Prostate gland (tissue), 2 donors: ENCODE measurements around the gene RNF103. TPM values are rescaled to one million over a fixed set of nuclear protein-coding genes. Genes with fewer than 3 reads are reported as not detected.

Source experiments
- DNase-seq: peaks from one replicate; pipeline ENCODE4 v3.0.0-alpha.2; 2019; ENCODE audit warnings: low spot score
- H3K27ac ChIP-seq, 2 donors: fragments of 200-600 bp; sonication (generic); 2 replicates each; pipeline ENCODE4 v1.5.1; 2017 to 2019
- H3K27me3 ChIP-seq: fragments of 200-600 bp; sonication (generic); replicated peaks from 2 replicates; pipeline ENCODE4 v1.5.1; 2019; ENCODE audit not compliant: insufficient read depth
- H3K36me3 ChIP-seq, 2 donors: fragments of 200-600 bp; sonication (generic); 1 replicate in 1 of 2; 2 replicates in 1 of 2; pipeline versions ENCODE4 v1.5.1 to v1.8.1; 2017 to 2019
- H3K4me1 ChIP-seq: fragments of 200-600 bp; sonication (generic); replicated peaks from 2 replicates; pipeline ENCODE4 v1.5.1; 2019
- H3K4me3 ChIP-seq, 2 donors: fragments of 200-600 bp; sonication (generic); 2 replicates each; pipeline ENCODE4 v1.5.1; 2017 to 2019
- H3K9me3 ChIP-seq: fragments of 200-600 bp; sonication (generic); 2 replicates; pipeline ENCODE4 v1.5.1; 2017
- POLR2A ChIP-seq: fragments of 450-650 bp; IDR thresholded peaks from one replicate; pipeline ENCODE4 v1.6.1; 2016; ENCODE audit warnings: antibody characterized with exemption, mild to moderate bottlenecking
- POLR2AphosphoS5 ChIP-seq: sonication (generic); formaldehyde crosslinking; IDR thresholded peaks from one replicate; pipeline ENCODE4 v1.6.1; 2017; ENCODE audit warnings: antibody characterized with exemption
- WGBS: methylation state at CpG from one replicate; pipeline ENCODE4 v1.1.5; 2018; 5-methylcytosine and 5-hydroxymethylcytosine counted together
- intact Hi-C: fragments of 100-400 bp; cut with DNase I; formaldehyde crosslinking; loops from one replicate; pipeline ENCODE4 v1.14.2; 2022
- total RNA-seq, 2 donors: library from RNA; depleted of rRNA; stranded (reverse); fragments of >200 nt; gene quantifications; one replicate each; pipeline ENCODE4 v1.1.0, GENCODE V29; 2016
- TF ChIP-seq, protein P1 (sequence below), 4 experiments: fragments of 200-600 bp in 2 of 4; fragments of 450-650 bp in 2 of 4; sonication (generic) in 2 of 4; IDR thresholded peaks; 1 replicate in 3 of 4; 2 replicates in 1 of 4; pipeline ENCODE4 v1.5.1; 2016 to 2019; ENCODE audit warnings: antibody characterized with exemption in 4 of 4, mild to moderate bottlenecking in 2 of 4, moderate library complexity in 2 of 4

The RNF103 gene
- total RNA-seq, 2 donors from 2014 or later = 40.8 to 41.9 TPM

DNA sequence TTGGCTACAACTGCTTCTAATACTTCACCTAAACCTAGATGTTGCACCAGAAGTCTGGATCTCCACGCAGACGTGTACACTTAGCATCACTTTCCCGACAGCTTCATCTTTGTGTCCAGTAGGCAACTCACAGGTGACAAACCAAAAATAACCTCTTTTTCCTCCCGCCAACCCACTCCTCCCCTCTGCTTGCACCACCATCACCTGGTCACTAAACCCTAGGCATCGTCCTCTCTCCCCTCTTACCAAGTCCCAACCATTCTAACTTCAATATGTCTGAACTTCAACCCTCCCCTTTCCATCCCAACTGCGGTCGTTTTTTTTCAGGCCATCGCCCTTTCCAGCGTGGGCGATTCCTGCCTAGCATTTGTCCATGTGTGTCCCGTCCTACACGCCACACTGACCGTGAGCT, 60.0 kb downstream of the RNF103 start:
- H3K4me1 ChIP-seq = no peaks in the 10 kb centered on the region
- no peak for DNase-seq
- 84% methylated on average over 13 of the region's 13 CpGs for WGBS
- H3K36me3 ChIP-seq = no peaks in the 10 kb centered on the region
- no peaks in the 10 kb centered on the region for H3K9me3 ChIP-seq
- no peaks in the 10 kb centered on the region for H3K27me3 ChIP-seq
- TF ChIP-seq, protein P1, sequence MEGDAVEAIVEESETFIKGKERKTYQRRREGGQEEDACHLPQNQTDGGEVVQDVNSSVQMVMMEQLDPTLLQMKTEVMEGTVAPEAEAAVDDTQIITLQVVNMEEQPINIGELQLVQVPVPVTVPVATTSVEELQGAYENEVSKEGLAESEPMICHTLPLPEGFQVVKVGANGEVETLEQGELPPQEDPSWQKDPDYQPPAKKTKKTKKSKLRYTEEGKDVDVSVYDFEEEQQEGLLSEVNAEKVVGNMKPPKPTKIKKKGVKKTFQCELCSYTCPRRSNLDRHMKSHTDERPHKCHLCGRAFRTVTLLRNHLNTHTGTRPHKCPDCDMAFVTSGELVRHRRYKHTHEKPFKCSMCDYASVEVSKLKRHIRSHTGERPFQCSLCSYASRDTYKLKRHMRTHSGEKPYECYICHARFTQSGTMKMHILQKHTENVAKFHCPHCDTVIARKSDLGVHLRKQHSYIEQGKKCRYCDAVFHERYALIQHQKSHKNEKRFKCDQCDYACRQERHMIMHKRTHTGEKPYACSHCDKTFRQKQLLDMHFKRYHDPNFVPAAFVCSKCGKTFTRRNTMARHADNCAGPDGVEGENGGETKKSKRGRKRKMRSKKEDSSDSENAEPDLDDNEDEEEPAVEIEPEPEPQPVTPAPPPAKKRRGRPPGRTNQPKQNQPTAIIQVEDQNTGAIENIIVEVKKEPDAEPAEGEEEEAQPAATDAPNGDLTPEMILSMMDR (IDR thresholded peaks at IDR 0.05) = no peak
- no peak for TF ChIP-seq POLR2A
- TF ChIP-seq POLR2AphosphoS5 = no peak
- intact Hi-C loops = loop anchor here (1.0 to 2.0 kb wide), 2 partner anchors 60 to 121 kb away; partner anchors contain the start of gene RNF103
- H3K27ac ChIP-seq = peak overlapping the region; percentile 98 to 100
- H3K4me3 ChIP-seq = peak overlapping the region; percentile 68 to 83

DNA sequence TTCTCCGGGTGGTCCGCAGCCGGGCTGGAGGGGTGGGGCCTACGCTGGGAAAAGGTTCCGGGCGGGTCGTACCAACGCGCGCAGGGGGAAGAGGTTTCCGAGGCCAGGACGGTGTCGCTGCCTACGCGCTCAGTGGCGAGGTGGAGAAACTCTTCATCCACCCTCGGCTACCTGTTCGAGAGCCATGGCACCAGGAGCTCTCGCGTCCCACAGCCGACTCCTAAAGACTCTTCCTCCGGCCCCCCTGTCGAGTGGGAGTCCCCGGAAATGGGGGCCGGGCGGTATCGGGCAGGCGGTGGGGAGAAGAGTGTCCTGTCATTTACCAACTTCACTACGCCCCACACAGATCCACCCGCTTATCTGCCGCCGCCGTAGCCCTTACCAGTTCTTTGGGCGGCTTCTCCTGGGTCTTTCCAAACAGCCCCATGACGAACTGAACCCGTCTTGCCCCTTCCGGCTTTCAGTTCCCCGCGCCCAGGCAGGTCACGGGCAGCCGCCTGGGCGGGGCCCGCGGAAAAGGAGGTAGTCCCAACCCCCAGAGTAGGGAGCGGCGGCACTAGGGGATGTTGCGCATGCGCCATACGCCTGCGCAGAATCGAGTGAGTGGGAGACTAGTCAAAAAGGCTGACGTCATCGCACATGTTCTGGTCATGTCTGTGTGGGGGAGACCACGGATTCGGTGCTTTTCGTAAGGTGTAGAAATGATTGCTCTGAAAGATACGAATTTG, 60.6 kb downstream of the RNF103 start, which contains the start of gene CHMP3:
Gene CHMP3 (minus strand): TSS at position 522 of the 728 bp plus-strand sequence. CDS start 95 bp downstream, at position 427.
- H3K27me3 ChIP-seq = no peaks in the 10 kb centered on the region
- intact Hi-C loops = loop anchor here (1.0 to 2.0 kb wide), 2 partner anchors 60 to 120 kb away; partner anchors contain the start of gene RNF103
- peak; percentile 94 for DNase-seq
- no peaks in the 10 kb centered on the region for H3K9me3 ChIP-seq
- peak within 1 kb of the TSS; percentile 98 to 100 for H3K27ac ChIP-seq
- H3K4me3 ChIP-seq = peak within 1 kb of the TSS; percentile 68 to 83
- H3K4me1 ChIP-seq = no peaks in the 10 kb centered on the region
- WGBS = 2% methylated on average over 40 of the region's 57 CpGs
- H3K36me3 ChIP-seq = no peaks in the 10 kb centered on the region
- TF ChIP-seq POLR2A (peak; percentile 54), POLR2AphosphoS5 (peak; percentile 96)
- TF ChIP-seq, protein P1 (IDR thresholded peaks at IDR 0.05) = no peak

DNA sequence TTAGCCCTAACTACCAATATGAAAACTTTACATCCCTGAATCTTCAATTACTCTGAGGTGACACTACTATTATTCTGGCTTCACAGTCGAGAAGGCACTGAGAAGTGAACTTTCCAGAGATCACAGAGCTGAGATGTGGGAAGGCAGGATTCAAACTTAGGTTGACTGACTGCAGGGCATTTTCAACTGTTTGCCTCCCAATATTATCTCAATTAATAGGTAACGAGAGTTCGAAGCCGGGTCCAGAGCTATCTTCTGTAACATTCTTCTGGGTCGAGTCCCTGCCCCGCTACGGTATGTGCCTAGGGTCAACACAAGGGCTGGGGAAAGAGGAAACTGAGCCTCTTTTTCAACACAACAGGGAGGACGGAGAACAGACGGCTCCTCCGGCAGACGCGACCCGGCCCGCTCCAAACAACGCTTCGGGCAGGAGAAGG, 61.2 kb downstream of the RNF103 start:
- Histone ChIP-seq H3K27ac (peak overlapping the region; percentile 98 to 100), H3K27me3 (no peaks in the 10 kb centered on the region), H3K4me1 (no peaks in the 10 kb centered on the region), H3K4me3 (peak overlapping the region; percentile 68 to 83), H3K36me3 (no peaks in the 10 kb centered on the region), H3K9me3 (no peaks in the 10 kb centered on the region)
- 1% methylated on average over 13 of the region's 16 CpGs for WGBS
- no peak for DNase-seq
- no peak for TF ChIP-seq POLR2A
- TF ChIP-seq, protein P1 (IDR thresholded peaks at IDR 0.05) = no peak
- no peak for TF ChIP-seq POLR2AphosphoS5
- intact Hi-C loops = loop anchor here (2.0 kb wide), 1 partner anchor 120 kb away; no protein-coding TSS in a partner anchor

- intact Hi-C loops = no loop called here
- H3K4me3 ChIP-seq = no peak overlapping the region
- no peak overlapping the region for H3K27ac ChIP-seq
- 91% methylated on average over 2 of the region's 2 CpGs for WGBS
- no peaks in the 10 kb centered on the region for H3K9me3 ChIP-seq
- H3K4me1 ChIP-seq = no peaks in the 10 kb centered on the region
- no peaks in the 10 kb centered on the region for H3K36me3 ChIP-seq
- DNase-seq = no peak
- TF ChIP-seq POLR2AphosphoS5 (no peak), POLR2A (no peak)
- TF ChIP-seq, protein P1 (IDR thresholded peaks at IDR 0.05) = no peak
- H3K27me3 ChIP-seq = no peaks in the 10 kb centered on the region
Measured at GRCh38 chr2:86557836-86558235, 65.8 kb downstream of the RNF103 start.
